Mammary epithelial cell (primary cell): ENCODE results near the gene HEATR5A.

ENCODE experiments used
- EZH2 ChIP-seq: IDR thresholded peaks from 2 replicates; pipeline ENCODE4 v1.6.1; 2012; ENCODE audit warnings: low read length, inconsistent platforms, borderline replicate concordance
- TF ChIP-seq, protein P1 (sequence below), 2 donors: IDR thresholded peaks in 1 of 2; conservative IDR thresholded peaks in 1 of 2; 2 replicates each; pipeline ENCODE4 v1.5.1; 2011 to 2012; ENCODE audit warnings: inconsistent platforms in 2 of 2, low read length in 2 of 2, mild to moderate bottlenecking in 2 of 2, control low read depth in 1 of 2, low read depth in 1 of 2; ENCODE audit not compliant: insufficient read depth in 1 of 2; ENCODE audit errors: extremely low read depth in 1 of 2

DNA sequence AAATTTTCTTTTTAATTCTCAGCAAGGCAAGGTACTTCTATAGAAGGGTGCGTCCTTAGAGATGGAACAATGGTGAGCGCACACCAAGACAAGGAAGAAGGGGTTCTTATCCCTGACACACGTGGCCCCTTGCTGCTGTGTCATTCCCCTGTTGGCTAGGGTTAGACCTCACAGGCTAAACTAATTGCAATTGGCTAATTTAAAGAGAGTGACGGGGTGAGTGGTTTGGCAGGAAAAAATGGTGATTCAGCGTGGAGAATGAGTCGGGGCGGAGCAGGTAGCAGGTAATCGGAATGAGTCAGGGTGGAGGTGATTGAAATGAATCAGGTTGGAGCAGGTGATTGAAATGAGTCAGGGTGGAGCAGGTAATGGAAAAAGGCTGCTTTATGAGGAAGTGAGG, 176.5 kb downstream of the HEATR5A start:
- TF ChIP-seq, protein P1, sequence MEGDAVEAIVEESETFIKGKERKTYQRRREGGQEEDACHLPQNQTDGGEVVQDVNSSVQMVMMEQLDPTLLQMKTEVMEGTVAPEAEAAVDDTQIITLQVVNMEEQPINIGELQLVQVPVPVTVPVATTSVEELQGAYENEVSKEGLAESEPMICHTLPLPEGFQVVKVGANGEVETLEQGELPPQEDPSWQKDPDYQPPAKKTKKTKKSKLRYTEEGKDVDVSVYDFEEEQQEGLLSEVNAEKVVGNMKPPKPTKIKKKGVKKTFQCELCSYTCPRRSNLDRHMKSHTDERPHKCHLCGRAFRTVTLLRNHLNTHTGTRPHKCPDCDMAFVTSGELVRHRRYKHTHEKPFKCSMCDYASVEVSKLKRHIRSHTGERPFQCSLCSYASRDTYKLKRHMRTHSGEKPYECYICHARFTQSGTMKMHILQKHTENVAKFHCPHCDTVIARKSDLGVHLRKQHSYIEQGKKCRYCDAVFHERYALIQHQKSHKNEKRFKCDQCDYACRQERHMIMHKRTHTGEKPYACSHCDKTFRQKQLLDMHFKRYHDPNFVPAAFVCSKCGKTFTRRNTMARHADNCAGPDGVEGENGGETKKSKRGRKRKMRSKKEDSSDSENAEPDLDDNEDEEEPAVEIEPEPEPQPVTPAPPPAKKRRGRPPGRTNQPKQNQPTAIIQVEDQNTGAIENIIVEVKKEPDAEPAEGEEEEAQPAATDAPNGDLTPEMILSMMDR (conservative IDR thresholded peaks at IDR 0.05 in 1 of 2, IDR thresholded peaks at IDR 0.05 in 1 of 2; ENCODE audit: extremely low read depth in 1 of 2, insufficient read depth in 1 of 2, low read depth in 1 of 2, low read length in 2 of 2) = no peak
- no peak for TF ChIP-seq EZH2
